ENCODE data around the gene SDF2L1.
"Not testable (repeated sequence)": the region's sequence is repeated elsewhere in the genome, so short reads cannot be mapped to it uniquely, and the experiment has no call there.

Gene SDF2L1

GRCh38 chr22:21635771-21636510 is 6.2 kb upstream of the SDF2L1 start:
- DNase-seq (ENCODE audit: low read depth in 2 of 3, low spot score in 2 of 3) = no peak

- DNase-seq (ENCODE audit: low read depth in 2 of 3, low spot score in 2 of 3) = no peak
These were observed 5.4 kb upstream of the SDF2L1 start for GRCh38 chr22:21636629-21637218.

- DNase-seq (ENCODE audit: low read depth in 2 of 3, low spot score in 2 of 3) = not testable (repeated sequence)
These were observed 4.7 kb upstream of the SDF2L1 start for GRCh38 chr22:21637450-21637849.

- DNase-seq (ENCODE audit: low read depth in 2 of 3, low spot score in 2 of 3) = no peak
These were observed 2.7 kb upstream of the SDF2L1 start for GRCh38 chr22:21639359-21639758.

- DNase-seq (ENCODE audit: low read depth in 2 of 3, low spot score in 2 of 3) = no peak
These were observed 1.3 kb upstream of the SDF2L1 start for GRCh38 chr22:21640810-21641209.

GRCh38 chr22:21641417-21641788 is 699 bp upstream of the SDF2L1 start:
- DNase-seq (ENCODE audit: low read depth in 2 of 3, low spot score in 2 of 3) = no peak

- peak in 2 of 3 experiments; percentile 39 to 41 for DNase-seq (ENCODE audit: low read depth in 2 of 3, low spot score in 2 of 3)
These were observed 714 bp downstream of the SDF2L1 start for GRCh38 chr22:21642584-21643448.

- DNase-seq (ENCODE audit: low read depth in 2 of 3, low spot score in 2 of 3) = no peak
These were observed 1.6 kb downstream of the SDF2L1 start for GRCh38 chr22:21643533-21644357.

GRCh38 chr22:21645513-21645912 is 3.4 kb downstream of the SDF2L1 start:
- not testable (repeated sequence) for DNase-seq (ENCODE audit: low read depth in 2 of 3, low spot score in 2 of 3)

GRCh38 chr22:21646608-21647590 is 4.8 kb downstream of the SDF2L1 start:
- DNase-seq (ENCODE audit: low read depth in 2 of 3, low spot score in 2 of 3) = peak in 1 of 3 experiments; percentile 46

- DNase-seq (ENCODE audit: low read depth in 2 of 3, low spot score in 2 of 3) = no peak
These were observed 8.2 kb downstream of the SDF2L1 start for GRCh38 chr22:21650280-21650679.

- no peak for DNase-seq (ENCODE audit: low read depth in 2 of 3, low spot score in 2 of 3)
These were observed 8.9 kb downstream of the SDF2L1 start for GRCh38 chr22:21650823-21651520.

- DNase-seq (ENCODE audit: low read depth in 2 of 3, low spot score in 2 of 3) = no peak
These were observed 9.5 kb downstream of the SDF2L1 start for GRCh38 chr22:21651521-21652009.

- peak; percentile 68 to 87 (median 74) for DNase-seq (ENCODE audit: low read depth in 2 of 3, low spot score in 2 of 3)
These were observed 10.0 kb downstream of the SDF2L1 start for GRCh38 chr22:21652010-21652546.

GRCh38 chr22:21652547-21653545 is 10.7 kb downstream of the SDF2L1 start:
- no peak for DNase-seq (ENCODE audit: low read depth in 2 of 3, low spot score in 2 of 3)

GRCh38 chr22:21657020-21657359 is 14.9 kb downstream of the SDF2L1 start:
- DNase-seq (ENCODE audit: low read depth in 2 of 3, low spot score in 2 of 3) = no peak

GRCh38 chr22:21657360-21658032 is 15.4 kb downstream of the SDF2L1 start:
- DNase-seq (ENCODE audit: low read depth in 2 of 3, low spot score in 2 of 3) = peak; percentile 55 to 64 (median 60)
